Measurements from ENCODE around the gene PIN1.

DNA sequence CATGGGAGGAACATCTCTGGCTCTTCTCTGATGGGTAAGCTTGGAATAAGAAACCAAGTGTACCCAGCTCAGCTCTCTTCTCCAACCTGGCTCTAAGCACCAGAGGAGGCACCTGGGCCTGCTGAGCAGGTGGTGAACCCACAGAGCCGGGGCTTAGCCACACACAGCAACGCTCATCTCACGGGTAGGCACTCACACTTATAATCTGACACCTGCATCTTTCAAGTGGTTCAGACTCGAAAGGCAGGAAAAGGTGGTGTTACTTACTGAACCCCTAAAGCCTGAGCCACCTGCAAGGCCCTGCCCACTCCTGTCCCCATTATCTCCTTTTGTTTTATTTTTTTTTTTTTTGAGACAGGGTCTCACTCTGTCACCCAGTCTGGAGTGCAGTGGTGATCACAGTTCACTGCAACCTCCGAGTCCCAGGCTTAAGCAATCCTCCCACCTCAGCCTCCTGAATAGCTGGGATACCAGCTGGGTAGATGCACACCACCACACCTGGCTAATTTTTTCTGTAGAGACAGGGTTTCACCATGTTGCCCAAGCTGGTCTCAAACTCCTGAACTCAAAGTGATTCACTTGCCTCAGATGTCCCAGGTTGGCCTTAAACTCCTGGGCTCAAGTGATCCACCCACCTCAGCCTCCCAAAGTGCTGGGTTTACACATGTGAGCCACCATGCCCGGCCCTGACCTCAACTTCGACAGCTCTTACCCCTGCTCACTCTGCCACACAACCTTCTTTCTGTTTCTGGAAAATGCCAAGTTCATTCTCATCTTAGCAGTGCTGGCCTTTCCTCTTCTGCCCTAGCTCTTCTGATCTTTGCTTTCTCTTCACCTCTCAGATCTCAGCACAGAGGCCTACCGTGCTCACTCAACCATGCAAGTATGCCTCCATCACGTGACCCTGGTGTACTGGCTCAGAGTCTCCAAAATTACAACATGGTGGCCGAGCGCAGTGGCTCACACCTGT is 26.0 kb upstream of the PIN1 start:
- TF ChIP-seq PAX8 (IDR thresholded peaks at IDR 0.05): no peak
- TF ChIP-seq, protein P1, sequence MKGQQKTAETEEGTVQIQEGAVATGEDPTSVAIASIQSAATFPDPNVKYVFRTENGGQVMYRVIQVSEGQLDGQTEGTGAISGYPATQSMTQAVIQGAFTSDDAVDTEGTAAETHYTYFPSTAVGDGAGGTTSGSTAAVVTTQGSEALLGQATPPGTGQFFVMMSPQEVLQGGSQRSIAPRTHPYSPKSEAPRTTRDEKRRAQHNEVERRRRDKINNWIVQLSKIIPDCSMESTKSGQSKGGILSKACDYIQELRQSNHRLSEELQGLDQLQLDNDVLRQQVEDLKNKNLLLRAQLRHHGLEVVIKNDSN (IDR thresholded peaks at IDR 0.05; ENCODE audit: borderline replicate concordance, extremely low read length, insufficient read depth, low read depth, low read length): peak; percentile 29
- TF ChIP-seq, protein P2, sequence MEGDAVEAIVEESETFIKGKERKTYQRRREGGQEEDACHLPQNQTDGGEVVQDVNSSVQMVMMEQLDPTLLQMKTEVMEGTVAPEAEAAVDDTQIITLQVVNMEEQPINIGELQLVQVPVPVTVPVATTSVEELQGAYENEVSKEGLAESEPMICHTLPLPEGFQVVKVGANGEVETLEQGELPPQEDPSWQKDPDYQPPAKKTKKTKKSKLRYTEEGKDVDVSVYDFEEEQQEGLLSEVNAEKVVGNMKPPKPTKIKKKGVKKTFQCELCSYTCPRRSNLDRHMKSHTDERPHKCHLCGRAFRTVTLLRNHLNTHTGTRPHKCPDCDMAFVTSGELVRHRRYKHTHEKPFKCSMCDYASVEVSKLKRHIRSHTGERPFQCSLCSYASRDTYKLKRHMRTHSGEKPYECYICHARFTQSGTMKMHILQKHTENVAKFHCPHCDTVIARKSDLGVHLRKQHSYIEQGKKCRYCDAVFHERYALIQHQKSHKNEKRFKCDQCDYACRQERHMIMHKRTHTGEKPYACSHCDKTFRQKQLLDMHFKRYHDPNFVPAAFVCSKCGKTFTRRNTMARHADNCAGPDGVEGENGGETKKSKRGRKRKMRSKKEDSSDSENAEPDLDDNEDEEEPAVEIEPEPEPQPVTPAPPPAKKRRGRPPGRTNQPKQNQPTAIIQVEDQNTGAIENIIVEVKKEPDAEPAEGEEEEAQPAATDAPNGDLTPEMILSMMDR (IDR thresholded peaks at IDR 0.05 in 2 of 3, conservative IDR thresholded peaks at IDR 0.05 in 1 of 3; ENCODE audit: control insufficient read depth in 2 of 3, extremely low read depth in 1 of 3, insufficient read depth in 1 of 3, low read depth in 3 of 3, low read length in 3 of 3): no peak
- TF ChIP-seq, protein P3, sequence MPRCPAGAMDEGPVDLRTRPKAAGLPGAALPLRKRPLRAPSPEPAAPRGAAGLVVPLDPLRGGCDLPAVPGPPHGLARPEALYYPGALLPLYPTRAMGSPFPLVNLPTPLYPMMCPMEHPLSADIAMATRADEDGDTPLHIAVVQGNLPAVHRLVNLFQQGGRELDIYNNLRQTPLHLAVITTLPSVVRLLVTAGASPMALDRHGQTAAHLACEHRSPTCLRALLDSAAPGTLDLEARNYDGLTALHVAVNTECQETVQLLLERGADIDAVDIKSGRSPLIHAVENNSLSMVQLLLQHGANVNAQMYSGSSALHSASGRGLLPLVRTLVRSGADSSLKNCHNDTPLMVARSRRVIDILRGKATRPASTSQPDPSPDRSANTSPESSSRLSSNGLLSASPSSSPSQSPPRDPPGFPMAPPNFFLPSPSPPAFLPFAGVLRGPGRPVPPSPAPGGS (IDR thresholded peaks at IDR 0.05; ENCODE audit: borderline replicate concordance, insufficient read depth, low read depth, low read length, poor library complexity, severe bottlenecking): no peak
- no peak for TF ChIP-seq ZNF274 (IDR thresholded peaks at IDR 0.05; ENCODE audit: insufficient read depth, insufficient read length)
- 0 out of 2 replicates have a peak, but pooled peaks have one; percentile 10 for TF ChIP-seq POLR2AphosphoS5 (IDR thresholded peaks at IDR 0.05; ENCODE audit: low read length)
- no peak for TF ChIP-seq CHD1 (IDR thresholded peaks at IDR 0.05; ENCODE audit: low read depth, low read length)
- TF ChIP-seq YY1 (IDR thresholded peaks at IDR 0.05; ENCODE audit: low read depth, low read length): no peak
- no peak for TF ChIP-seq SMAD1 (IDR thresholded peaks at IDR 0.05; ENCODE audit: low read depth, partially characterized antibody)
- TF ChIP-seq SMC3 (IDR thresholded peaks at IDR 0.05; ENCODE audit: borderline replicate concordance, low read length): no peak
